ENCODE results near the gene SNRPA1.

DNA sequence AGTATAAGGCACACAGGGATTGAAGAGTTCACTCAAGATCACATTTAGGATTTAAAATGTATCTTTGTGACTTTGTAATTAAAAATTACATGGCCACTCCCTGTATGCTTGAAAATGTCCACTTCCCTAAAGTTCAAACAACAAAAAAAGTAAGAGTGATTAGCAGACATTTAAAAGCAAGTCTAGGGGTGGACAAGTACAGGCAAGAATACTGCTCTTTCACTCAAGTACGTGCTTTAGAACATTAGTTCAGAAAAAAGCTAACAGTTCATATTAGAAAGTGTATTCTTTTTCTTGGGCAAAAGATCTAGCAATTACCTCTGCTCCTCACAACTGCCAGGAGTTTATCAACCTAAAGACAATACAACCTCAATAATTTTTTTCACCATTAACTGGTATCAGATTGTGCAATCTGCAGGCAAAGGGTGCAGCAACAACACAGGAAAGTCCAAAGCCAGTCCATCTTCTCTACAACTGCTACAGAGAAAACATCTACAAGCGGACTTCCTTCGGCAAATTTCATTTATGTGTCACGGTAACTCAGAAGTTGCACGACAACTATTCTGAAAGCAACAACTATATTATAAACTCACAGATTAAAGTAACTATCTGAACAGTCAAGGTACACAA is 61.3 kb downstream of the SNRPA1 start:
- TF ChIP-seq, protein P1, sequence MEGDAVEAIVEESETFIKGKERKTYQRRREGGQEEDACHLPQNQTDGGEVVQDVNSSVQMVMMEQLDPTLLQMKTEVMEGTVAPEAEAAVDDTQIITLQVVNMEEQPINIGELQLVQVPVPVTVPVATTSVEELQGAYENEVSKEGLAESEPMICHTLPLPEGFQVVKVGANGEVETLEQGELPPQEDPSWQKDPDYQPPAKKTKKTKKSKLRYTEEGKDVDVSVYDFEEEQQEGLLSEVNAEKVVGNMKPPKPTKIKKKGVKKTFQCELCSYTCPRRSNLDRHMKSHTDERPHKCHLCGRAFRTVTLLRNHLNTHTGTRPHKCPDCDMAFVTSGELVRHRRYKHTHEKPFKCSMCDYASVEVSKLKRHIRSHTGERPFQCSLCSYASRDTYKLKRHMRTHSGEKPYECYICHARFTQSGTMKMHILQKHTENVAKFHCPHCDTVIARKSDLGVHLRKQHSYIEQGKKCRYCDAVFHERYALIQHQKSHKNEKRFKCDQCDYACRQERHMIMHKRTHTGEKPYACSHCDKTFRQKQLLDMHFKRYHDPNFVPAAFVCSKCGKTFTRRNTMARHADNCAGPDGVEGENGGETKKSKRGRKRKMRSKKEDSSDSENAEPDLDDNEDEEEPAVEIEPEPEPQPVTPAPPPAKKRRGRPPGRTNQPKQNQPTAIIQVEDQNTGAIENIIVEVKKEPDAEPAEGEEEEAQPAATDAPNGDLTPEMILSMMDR (IDR thresholded peaks at IDR 0.05; ENCODE audit: insufficient read depth, low read length, poor library complexity, severe bottlenecking), result no peak
- no peak for TF ChIP-seq EZH2phosphoT487 (conservative IDR thresholded peaks at IDR 0.05; ENCODE audit: low read length)
